LNCAP (cell line): ENCODE measurements around the gene ALDH1B1.

Source experiments
- CTCF ChIP-seq: fragments of 450-650 bp; IDR thresholded peaks from 2 replicates; pipeline ENCODE4 v1.5.1; 2017; ENCODE audit warnings: mild to moderate bottlenecking

Gene ALDH1B1

GRCh38 chr9:38392235-38393127 is at the start of gene ALDH1B1:
Gene ALDH1B1 (plus strand): TSS chr9:38392702. CDS start chr9:38395749, 3,047 bp downstream.
- no peak; the same call in 1 of the 2 replicates for TF ChIP-seq CTCF

- TF ChIP-seq CTCF: no peak
These were observed 49.5 kb upstream of the ALDH1B1 start for GRCh38 chr9:38343037-38343436.

GRCh38 chr9:38343552-38343951 is 49.0 kb upstream of the ALDH1B1 start:
- no peak for TF ChIP-seq CTCF

- no peak for TF ChIP-seq CTCF
These were observed 47.8 kb upstream of the ALDH1B1 start for GRCh38 chr9:38344566-38345324.

GRCh38 chr9:38345851-38346755 is 46.4 kb upstream of the ALDH1B1 start:
- no peak for TF ChIP-seq CTCF

GRCh38 chr9:38346811-38347210 is 45.7 kb upstream of the ALDH1B1 start:
- no peak for TF ChIP-seq CTCF

- TF ChIP-seq CTCF: no peak
These were observed 45.2 kb upstream of the ALDH1B1 start for GRCh38 chr9:38347271-38347671.
